Ramos (cell line): ENCODE data around the gene SYT17.
"Not testable (repeated sequence)": the region's sequence is repeated elsewhere in the genome, so short reads cannot be mapped to it uniquely, and the experiment has no call there.

ENCODE experiments used
- in situ Hi-C: fragments of 300-500 bp; cut with MboI; formaldehyde crosslinking; loops from one replicate; pipeline ENCODE4 v1.14.3; 2022; ENCODE audit warnings: low sequenced_read_pairs; ENCODE audit not compliant: unreplicated experiment

Gene SYT17

DNA sequence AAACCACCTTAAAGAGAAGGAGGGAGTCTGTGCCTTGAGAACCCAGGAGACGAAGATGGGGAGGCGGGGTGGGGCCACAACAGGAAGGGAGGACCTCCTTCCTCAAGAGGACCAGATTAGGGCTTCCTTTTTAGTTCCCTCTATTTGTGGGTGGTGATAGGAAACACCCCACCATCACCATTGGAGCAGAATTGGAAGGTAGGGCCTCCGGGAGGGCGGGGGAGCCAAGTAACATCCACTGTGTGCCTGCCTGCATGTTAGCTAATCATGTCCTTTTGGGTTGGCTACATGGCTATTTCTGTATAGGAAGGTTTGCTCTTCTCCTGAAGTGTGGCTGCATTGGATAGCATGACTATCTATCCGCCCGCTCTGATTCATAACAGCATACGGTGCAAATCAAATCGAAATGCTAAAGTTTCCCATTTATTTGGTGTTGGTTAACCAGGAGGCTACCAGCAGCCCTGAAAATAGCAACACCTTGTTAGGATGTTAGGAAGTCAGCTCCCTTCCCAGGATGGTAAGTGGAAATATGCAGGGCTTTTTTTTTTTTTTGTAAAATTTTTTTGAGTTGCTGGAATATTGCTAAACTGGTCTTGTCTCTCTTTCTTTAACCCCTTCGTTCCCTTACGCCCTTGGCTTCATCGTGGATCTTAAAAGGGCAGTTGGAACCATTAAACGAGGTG is 4.2 kb downstream of the SYT17 start:
- in situ Hi-C loops = no loop called here

DNA sequence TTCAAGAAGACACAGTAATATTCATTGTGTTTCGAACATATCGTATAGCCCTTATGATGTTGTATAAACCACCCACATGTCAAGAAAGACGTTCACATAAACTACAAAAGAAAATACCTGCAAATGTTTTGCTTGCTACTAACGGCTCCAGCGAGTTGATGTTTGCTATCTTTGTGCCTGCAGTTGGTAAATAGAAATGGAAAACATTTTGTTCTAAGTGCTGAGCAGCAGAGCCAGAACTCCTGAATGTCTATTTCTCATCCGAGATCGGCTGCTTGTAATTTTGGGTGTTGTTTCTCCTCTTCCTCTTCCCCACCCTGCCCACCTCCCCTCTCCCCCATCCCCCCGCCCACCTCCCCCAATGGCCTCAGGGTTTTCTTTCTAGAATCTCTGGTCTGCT is 5.0 kb downstream of the SYT17 start:
- in situ Hi-C loops = no loop called here

DNA sequence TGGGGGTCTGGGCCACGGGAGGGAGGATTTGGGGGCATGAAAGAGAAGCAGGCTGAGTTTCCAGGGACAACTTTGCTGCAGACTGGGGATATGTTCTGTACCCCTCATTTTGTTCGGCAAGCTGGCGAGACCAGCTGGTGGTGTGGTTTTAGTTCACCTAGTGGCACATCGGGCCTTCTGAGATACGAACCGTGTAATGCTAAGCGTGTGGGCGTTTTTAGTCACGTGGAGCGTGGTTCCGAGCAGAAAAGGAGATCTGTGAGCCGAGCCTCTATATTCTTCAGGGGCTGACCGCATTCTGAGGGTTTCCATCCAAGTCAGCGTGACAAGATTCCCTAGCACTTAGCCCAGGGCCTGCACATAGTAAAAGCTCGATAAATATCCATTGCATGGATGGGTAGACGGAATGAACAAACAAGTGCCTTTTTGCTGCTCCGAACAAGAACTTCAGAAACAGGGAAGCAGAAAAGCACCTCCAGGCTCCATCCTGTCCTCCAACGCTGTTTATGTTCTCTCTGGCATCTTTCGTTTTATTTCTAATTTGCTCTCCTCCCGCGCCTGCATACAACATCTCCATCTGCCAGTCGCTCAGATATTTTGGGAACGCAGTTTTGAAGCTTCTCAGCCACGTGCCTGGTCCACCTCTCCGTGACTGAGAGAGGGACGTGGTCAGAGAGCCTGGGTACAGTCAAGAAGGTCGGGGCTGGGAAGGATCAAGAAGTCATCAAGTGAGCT is 5.8 kb downstream of the SYT17 start:
- in situ Hi-C loops = no loop called here

DNA sequence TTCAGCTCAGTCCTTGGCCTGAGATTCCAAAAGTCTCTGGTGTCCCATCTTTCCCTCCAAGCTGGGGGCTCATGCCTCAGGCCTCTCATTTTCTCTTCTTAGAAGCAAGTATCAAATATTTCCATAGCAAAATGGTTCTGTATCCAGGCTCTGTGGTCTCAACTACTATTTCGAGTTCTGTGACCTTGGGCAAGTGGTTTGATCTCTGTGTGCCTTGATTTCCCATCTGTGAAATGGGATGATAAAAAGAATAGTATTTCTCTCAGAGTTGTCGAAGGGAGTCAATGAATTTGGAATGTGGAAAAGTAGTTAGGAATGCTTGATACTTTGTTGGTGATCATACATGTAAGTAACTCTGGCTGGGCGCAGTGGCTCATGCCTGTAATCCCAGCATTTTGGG is 6.4 kb downstream of the SYT17 start:
- in situ Hi-C loops = no loop called here

DNA sequence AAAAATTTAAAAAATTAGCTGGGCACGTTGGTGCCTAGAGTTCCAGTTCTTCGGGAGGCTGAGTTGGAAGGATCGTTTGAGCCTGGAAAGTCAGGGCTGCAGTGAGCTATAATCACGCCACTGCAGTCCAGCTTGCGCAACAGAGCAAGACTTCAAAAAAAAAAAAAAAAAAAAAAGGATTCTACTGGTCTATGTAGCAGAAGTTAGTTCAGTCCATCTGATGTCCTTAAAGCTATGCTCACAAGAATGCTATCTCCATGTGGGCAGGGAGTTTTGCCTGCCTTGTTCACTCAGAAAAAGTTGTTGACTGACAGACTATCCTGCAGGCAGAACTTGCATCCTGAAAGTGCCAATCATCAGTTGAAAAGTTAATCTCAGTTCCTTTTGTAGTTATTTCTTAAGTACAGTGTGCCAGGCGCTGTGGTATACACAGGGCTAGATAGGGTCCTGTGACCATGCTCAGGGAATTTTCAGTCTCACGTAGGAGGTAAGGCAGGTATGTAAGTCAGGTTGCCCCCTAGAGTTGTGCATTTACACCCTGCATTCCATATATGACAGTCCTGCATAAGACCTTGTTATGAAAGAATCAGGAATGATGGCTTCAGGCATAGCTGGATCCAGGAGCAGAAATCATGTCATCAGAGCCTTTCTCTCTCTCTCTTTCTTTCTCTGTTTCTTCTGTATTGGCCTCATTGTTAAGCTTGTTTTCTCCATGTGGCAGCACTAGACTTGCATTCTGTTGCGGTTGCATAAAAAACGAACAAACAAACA is 7.6 kb downstream of the SYT17 start:
- in situ Hi-C loops = no loop called here

DNA sequence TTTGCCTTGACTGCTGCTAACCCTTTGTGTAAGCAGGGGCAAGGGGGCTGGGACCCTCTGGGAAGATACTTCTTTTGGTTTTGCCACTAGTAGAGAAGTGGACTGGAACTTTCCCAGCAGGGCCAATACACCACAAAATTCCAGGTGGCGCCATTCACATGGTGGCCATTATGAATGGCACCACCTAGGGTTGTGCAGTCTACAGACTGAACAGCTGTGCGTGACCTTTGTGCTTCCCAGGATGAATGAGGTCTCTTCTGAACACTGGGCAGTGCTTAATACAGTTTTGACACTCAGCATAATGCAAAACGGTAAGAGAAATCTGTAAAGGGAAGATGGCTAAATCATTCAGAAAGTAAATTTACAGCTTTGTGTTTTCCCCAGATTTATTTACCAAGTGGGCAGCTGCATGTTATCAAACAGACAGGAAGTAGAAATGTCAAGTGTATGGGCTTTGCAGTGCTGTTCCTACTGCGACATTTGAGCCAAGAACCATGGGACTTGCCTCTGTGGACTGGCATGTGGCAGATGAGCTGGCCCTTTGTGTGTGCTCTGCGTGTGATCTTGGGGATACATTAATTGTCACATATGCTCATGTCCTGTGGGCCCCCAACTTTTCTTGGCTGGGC is 9.2 kb downstream of the SYT17 start:
- in situ Hi-C loops = no loop called here

DNA sequence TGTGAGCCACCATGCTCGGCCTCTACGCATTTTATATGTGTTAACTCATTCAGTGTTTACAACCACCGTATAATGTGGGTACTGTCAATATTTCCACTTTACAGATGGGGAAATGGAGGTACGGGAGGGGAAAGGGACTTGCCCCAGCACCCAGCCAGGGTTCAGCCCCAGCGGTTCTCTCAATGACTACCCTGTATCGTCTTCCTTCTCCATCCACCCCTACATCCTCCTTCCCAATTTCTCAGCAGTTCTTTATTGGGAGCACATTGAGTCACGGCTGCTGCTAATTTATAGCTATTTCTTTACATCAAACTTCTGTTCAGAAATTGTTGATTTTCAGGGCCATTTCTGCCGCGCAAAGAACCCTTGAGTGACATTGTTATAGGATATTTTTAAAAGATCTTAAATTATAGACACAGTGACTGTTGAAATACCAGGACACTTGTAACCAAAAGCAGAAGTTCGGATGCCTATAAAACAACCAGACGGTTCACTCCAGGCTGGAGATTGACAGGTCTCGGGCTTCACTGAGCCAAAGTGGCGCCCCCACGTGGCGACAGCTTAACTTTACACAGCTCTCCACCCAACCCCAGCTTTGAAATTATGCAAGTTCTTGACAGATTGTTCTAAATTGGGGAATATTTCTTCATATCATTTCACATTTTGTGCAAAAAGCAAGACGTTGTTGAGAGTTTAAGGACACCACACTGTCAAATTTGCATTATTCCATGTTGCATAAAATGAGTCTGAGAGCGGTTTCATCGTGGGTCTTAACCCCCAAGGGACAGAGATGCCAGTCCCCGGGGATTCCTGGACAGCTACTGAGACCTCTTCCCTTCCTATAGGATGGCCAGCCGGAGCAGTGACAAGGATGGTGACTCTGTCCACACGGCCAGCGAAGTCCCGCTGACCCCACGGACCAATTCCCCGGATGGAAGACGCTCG is 11.8 kb downstream of the SYT17 start:
- in situ Hi-C loops = no loop called here

DNA sequence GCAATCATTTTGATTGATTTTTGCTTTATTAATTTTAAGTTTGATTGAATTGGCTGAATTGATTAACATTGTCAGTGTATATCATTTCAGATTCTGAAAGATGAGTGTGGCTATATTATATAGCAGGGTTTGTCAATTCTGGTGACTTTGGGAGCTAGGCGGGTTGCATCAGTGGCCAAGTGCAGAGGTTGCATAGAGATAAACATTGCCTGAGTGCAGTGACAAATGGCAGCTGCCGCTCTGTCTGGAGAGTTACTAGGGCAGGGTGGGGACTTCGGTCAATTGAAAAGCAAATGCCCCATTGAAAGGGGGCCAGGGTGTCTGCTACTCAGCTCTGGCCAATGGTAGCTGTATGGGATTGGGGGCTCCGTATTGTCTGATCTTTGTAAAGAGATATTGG is 12.7 kb downstream of the SYT17 start:
- in situ Hi-C loops = no loop called here

DNA sequence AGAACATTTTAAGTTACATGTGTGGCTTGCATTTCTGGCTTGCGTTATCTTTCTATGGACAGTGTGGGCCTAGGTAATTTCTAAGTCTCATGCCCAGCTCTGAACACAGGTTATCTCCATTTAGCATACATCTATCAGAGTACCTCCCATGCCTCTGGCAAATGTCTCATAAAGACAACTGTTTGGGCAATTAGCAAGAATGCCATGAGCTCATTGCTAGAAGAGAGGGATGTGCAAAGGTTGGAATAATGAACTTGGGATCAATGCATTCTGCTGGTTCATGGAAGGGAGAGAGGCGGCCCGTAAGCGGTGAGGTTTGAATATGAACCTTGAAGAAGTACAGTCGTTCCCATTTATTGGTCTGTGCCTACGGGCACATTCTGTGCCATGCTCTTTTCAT is 14.4 kb downstream of the SYT17 start:
- in situ Hi-C loops = no loop called here

DNA sequence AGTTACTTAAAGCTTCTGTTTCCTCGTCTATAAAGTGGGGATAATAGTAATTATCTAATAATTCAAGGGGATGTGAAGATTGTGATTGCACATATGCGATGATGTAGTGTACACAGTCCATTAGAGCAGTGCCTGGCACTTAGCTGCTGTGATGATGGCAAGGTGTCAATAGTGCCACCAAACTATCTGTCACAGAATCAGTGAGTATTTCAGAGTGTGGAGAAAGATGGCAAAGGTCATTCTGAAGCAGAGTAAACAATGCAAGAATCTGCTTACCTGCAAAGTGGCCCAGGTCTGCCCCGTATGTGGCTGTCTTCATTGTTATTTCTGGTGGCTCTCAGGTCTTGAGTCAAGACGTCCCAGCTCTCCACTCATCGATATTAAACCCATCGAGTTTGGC is 15.1 kb downstream of the SYT17 start:
- in situ Hi-C loops = no loop called here

DNA sequence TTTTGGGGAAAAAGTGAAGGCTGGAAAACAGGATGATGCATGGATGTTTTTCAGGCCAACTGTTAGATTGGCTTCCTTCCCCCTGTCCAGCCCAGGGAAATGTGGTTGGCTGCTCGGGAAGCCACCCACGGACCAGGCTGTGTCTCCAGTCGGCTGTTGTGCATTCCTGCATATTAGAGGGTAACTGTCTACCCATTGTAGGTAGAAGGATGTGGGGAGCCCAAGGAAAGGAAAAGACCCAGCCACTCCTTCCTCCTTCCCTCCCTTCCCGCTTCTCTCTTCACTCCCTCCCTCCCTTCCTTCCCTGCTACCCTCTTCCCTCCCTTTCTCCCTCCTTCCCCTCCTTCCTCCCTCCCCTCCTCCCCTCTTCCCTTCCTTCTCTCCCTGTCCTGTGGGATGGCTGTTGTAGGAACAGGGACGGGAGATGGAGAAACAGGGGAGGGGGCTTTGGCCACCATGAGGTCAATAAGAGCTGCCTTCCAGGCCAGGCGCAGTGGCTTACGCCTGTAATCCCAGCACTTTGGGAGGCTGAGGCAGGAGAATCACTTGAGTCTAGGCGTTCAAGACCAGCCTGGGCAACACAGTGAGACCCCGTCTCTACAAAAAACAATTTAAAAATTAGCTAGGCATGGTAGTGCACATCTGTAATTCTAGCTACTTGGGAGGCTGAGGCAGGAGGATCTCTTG is 16.9 kb downstream of the SYT17 start:
- in situ Hi-C loops = no loop called here

DNA sequence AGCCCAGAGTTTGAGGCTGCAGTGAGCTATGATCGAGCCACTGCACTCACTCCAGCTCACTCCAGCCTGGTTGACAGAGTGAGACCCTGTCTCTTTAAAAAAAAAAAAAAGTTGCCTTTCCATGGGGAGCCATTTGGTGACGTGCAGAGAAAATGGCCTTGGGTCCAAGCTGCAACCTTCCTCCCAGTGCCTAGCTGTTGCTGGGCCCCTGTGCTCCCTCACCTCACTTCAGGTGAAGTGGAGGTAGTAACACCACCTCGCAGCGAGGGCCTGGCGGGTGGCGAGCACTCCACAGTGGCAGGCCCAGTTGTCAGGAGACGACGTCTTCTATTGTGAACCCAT is 17.4 kb downstream of the SYT17 start:
- in situ Hi-C loops = no loop called here

DNA sequence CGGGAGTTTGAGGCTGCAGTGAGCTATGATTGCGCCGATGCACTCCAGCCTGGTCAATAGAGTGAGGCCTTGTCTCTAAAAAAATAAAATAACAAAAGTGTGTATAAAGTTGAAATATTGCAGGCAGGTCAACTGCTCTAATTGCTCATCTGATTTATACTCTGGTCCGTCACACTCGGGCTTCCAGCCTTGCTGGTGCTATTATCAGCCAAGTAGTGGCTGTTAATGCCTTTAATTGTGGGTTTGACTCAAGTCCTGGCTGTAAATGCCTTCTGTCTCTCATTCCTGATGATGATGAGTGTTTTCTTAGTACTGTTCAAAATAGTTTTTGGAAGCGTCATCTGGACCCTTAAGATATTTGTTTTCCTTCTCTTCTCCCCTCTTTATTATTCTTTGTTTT is 18.4 kb downstream of the SYT17 start:
- in situ Hi-C loops = no loop called here

DNA sequence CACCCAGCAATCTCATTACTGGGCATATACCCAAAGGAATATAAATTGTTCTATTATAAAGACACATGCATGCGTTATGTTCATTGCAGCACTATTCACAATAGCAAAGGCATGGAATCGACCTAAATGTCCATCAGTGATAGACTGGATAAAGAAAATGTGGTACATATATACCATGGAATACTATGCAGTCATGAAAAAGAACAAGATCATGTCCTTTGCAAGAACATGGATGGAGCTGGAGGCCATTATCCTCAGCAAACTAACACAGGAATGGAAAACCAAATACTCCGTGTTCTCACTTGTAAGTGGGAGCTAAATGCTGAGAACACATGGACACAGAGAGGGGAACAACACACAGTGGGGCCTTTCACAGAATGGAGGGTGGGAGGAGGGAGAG is 19.9 kb downstream of the SYT17 start:
- in situ Hi-C loops = not testable (repeated sequence)

DNA sequence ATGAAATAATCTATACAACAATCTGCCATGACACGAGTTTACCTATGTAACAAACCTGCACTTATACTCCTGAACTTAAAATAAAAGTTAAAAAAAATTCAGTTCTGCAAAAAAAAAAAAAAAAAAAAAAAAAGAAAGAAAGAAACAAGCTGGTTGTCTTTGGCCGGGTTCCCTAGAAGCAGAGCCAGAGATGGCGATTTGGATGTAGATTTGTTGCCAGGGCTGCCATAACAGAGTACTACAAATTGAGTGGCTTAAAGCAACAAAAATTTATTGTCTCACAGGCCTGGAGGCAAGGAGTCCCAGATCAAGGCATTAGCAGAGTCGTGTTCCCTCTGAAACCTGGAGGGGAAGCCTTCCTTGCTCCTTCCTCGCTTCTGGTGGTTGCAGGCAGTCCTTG is 20.4 kb downstream of the SYT17 start:
- in situ Hi-C loops = no loop called here

DNA sequence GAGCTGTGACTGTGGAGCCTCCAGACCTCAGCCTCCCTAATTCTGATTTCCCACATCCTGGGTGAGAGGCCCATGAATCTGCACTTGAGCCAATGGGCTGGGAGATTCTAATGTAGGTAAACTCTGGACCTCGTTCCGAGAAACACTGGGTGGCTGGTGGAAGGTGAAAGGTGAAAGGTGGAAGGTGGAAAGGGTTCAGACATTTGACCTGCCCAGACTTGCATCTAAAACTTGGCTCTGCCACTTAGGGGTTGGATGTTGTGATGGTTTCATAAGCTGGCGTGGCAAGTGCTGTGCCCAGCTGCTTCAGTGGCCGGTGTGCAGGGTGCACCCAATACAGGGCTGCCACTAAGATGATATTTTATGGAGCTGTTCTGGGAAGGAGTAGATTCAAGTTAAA is 24.8 kb downstream of the SYT17 start:
- in situ Hi-C loops = no loop called here

DNA sequence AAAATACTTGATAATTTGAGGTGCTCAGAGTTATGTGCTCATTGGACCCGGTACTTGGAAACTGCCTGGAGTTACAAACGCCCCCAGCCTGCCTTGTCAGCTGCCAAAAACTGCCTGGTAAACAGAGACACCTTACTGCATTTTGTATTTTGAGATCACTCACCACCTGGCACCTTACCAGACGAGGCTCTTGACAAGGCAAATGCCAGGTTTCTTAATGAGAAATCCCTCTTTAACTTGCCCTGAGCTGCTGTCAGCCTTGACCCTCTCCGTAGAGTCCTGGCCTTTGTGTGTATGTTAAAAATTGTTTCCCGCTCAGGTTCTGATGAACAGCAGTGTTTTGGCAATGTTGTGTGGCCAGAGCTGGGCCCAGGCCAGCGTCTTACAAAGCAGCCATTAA is 28.8 kb downstream of the SYT17 start:
- in situ Hi-C loops = no loop called here

DNA sequence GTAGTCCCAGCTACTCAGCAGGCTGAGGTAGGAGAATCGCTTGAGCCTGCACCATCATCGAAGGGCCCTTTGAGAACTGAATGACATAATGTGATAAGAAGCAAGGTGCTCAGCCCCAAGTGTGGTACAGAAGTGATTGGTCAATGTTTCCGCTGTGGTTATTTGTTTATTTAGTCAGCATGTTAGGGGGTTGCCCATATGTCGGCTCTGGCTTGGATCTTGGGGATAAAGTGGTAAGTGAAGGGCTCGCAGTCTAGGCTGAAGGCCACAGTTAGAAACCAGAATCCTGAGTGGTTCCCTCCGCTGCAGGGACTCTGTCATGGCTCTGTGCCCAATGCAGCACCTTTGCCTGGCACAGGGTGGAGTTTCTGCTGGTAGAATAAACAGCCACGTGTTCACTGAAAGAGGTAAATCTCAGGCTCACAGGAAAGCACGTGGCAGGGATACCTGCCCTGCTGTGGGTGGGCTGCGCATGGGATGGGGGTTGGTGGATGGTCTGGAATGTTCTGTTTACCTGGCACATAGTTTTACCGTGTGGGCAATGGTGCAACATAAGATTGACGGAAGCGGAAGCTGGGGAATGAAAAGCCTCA is 35.4 kb downstream of the SYT17 start:
- in situ Hi-C loops = loop anchor here (5.0 kb wide), 1 partner anchor 41 kb away; no protein-coding TSS in a partner anchor
